Stimulated activated CD4-positive, alpha-beta T cell treated with anti-CD3 and anti-CD28 coated beads, Interleukin-1b, Interleukin-23, amount 100 ng/mL, for 4 hours (primary cell): ENCODE data around the gene CCDC134.
A peak's percentile ranks its signal among the peaks of the same experiment; 100 is the strongest.

Experiments
- DNase-seq, 2 donors: peaks; one replicate each; pipeline ENCODE4 v3.0.0-alpha.2; 2020; ENCODE audit warnings: low read depth in 2 of 2

The CCDC134 gene

DNA sequence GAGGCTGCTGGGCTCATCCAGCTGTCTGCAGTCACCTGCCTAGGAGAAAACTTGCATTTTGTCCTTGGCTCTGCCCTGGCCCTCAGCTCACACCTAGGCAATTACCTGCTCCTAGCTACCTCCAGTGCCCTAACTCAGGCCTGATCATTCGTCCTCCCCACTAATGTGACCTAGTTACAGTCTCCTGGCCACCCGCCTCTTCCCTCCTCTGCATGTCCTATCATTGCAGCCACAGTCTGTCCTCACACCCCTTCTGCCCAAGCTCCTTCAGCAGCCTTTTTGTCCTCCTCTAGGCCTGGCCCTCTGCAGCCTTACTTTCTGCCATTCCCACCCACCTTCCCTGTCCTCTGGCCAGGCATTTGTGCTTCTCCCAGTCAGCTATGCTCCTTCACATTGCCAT is 17.7 kb upstream of the CCDC134 start:
- no peak for DNase-seq

DNA sequence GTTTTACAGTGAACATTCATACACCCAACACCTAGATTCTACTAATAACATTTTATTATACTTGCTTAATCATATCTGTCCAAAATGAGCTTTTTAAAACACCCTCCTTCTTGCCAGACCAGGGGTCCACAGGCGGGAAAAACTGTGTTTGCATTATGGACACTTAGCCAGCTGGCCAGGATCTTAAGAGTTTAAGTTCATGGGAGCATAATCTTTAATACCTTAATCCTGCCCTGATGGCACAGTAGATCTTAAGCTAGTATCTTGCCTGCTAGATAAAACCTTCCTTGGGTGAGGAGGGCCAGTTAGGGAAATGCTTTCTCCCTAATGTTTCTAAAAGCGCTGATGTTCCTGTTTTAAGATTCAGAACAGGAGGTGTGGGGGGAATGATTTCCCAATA is 13.1 kb upstream of the CCDC134 start:
- DNase-seq = no peak

DNA sequence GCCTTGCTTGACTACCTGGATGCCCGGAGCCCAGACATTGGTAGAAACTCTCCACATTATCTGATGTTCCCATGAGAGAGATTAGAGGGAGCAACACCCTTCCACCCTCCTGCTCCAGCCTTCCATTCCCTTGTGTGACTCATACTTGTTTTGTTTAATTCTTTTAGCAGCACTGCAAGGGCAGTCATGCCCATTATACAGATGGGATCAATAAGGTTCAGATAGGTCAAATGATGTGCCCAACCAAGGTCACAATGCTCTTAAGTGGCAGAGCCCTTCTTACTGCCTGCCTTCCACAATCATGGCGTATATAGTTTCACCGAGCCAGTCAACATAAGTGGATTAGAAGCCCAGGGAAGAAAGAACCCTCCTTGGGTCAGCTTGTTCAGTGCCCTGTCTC is 6.6 kb upstream of the CCDC134 start:
- no peak for DNase-seq

DNA sequence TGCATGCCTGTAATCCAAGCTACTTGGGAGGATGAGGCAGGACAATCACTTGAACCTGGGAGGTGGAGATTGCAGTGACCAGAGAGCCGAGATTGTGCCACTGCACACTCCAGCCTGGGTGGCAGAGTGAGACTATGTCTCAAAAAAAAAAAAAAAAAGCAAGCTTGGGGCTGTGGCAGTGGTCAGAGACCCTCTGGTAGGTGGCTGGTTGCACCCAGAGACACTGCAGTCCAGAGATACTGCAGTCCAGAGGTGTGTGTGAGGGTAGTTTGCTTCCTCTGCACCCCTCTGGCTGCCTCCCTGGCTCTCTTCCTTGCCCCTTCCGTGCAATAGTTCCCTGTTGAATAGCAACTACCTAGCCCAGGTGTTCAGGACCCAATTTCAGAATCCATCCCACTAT is 1.7 kb upstream of the CCDC134 start:
- no peak for DNase-seq

DNA sequence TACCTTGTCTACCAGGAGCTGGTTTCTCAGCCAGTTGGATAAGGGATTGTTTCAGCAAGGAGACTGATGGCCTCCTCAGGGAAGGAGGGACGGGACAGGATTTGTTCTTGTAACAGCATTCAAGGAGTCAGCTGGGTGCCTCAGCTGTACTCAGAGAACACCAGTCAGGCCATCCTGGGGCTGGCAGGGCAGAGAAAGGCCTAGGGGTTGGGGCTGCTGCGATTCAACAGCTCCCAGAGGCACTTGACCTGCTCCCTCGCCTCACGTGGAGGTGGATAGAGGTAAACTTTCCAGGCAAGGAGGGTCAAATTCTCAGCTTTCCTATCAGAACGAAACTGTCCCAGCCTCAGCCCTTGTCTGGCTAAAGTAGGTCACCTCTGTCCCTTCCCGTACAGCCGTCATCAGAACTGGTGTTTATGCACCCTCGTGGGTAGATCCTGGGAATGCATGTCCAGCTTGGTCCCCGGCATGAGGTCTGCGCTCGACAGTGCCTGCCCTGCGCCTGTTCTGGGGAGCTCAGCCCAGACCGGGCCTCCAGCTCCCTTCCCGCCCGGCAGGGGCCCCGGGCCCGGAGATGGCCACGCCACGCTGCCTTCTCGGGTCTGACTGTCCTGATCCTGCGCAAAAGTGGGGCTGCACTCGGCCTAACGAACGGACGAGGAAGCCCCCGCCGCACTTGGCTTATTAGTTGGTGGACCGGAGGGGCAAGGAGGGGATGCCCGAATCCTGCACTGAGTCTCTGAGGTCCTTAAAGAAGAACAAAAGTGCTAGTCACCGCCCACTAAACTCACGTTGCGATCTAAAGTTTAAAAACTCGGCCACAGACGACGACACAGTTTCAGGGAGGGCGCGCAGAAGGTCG is 762 bp upstream of the CCDC134 start:
- DNase-seq = no peak

DNA sequence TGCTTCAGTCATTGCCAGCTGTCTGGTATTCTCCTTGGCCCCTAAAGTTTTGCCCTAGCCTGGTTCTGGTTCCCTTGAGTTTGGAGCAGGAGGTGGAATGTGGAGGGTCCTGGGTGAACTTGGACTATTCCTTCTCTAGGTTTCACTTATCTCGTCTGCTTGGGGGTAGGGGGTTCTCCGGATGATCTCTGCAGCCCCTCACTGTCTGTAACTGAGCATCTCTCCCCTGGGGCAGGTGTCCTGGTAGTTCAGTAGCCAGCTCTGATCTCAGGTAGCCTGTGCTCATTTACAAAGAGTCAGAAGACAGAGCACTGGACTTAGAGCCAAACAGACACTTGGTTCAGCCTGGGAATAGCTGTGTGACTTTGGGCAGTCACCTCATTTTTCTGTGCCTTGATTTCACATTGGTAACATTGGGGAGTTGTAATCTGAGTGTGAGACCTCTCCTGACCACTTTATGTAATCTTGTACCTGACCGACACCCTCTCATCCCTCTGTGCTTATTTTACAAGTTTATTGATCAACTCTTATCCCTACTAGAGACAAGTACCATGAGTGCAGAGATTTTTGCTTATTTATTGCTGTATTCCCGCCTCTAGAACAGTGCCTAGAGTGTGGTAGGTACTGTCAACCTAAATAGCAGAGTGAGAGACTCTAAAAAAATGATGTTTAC is 804 bp downstream of the CCDC134 start:
- DNase-seq = no peak

DNA sequence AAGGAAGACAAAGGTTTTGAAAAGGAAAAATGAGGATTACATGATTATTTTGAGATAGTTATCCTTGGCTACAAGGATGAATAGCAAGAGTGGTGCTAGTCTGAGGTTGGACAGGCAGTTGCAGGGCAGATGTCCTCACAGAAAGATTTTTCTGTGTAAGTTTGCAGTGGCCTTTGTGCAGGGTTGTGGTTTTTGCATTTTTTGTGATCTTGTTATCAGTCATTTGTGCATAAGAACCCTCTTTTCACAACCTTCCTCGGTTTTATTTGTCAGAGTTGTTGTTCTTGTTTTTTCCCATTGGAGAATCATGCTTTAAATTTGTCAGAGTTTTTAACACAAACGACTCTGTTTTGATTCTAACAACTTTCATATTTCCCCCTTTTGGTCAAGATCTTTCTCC is 1.4 kb downstream of the CCDC134 start:
- DNase-seq = no peak

DNA sequence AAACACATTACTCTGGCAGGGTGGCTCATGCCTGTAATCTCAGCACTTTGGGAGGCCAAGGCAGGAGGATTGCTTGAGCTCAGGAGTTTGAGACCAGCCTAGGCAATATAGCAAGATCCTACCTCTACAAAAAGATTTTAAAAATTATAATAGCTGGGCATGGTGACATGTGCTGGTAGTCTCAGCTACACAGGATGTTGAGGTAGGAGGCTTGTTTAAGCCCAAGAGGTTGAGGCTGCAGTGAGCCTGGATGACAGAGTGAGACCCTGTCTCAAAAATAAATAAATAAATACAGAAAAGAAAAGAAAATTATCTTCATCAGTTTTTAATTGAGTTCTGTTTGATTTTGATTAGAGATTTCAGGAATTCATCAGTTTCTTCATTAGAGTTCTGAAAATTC is 5.2 kb downstream of the CCDC134 start:
- DNase-seq = no peak

DNA sequence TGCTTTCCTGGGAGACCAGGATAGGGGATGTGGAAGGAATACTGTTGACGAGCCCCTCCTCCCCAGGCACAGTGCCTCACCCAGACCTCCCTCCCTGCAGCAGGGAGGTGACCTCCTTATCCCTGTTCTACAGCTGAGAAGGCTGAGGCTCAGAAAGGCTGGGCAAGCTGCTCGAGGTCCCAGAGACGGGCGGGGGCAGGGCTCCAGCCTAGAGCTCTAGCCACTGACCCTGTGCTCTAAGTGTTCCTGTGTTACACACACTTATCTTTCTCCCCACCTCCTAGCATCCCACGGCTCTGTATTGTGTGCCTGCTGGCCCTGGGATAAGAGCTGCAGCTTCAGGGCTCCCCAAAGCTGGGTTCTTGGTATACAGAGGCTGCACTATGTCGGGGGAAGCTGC is 7.9 kb downstream of the CCDC134 start:
- DNase-seq = no peak

DNA sequence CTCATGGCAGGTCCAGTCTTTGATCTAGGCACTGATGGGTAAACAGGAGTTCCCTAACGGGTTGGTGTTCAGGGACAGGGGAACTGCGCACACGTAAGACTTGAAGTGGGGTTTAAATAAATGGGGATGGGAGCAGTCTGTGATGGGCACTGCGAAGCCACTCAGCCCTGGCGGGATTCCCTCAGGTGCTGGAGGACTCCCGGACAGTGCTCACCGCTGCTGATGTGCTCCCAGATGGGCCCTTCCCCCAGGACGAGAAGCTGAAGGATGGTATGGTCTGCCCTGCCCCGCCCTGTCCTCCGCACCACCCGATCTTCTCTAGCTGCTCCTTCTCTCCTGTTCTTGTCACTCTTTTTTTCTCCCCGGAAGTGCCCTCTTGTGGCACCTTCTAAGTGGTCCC is 9.5 kb downstream of the CCDC134 start:
- DNase-seq = no peak

DNA sequence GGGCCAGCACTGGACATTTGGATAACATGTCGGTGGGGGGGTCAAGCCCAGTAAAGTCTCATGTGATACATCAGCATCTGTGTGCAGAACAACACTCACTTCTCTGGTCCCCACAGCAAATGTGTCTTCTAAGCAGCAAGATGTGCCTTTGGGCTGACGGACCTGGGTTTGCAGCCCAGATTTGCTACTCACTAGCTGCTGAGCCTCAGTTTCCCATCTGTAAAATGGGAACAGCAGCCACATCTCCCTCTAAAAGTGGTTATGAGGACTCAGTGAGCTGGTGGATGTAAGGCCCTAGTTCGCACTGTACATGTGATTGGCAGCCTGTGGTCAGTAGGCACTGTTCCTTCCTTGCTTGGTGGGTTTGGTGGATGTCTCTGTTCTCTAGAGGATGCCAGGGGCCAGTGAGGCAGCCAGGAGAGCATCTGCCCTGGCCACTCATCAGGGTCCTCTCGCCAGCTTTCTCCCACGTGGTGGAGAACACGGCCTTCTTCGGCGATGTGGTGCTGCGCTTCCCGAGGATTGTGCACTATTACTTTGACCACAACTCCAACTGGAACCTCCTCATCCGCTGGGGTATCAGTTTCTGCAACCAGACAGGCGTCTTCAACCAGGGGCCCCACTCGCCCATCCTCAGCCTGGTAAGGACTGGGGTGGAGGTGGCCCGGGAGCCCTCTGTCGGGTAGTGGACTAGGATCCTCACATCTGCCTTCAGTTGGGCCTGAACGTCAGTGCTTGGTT is 12.5 kb downstream of the CCDC134 start:
- no peak for DNase-seq

DNA sequence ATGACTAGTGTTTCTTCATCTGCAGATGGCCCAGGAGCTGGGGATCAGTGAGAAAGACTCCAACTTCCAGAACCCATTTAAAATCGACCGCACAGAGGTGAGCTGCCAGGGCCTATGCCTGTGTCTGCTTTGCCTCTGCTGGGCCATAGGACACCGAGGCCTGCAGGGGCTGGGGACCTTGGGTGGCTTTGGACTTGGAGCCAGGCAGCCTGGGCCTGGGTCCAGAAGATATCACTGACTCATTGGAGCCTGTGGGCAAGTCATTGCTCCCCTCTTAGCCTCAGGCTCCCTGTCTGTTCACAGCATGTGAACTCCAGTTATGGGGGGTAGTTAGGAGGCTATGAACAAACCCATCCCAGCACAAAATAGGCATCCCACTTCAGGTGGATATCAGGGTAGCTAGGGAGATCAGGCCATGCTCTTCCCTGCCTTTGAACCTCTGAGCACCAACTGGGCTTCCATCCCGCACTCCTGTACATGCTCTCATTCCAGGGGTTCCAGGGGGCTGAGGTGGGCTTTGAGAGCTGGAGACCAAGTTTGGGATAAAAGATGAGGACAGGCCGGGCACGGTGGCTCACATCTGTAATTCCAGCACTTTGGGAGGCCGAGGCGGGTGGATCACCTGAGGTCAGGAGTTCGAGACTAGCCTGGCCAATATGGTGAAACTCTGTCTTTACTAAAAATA is 13.4 kb downstream of the CCDC134 start:
- DNase-seq = no peak

DNA sequence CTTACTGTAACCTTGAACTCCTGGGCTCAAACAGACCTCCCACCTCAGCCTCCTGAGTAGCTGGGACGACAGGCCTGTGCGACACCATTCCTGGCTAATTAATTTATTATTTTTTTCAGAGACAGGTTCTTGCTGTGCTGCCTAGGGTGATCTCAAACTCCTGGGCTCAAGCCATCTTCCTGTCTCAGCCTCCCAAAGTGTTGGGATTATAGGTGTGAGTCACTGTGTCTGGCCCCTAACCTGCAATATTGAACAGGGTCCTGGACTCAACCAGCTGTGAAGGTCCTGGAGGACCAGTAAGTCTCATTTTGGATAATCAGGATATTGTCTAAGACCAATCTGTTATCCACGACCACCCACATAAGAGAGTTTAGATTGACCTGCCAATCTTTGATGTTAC is 15.2 kb downstream of the CCDC134 start:
- no peak for DNase-seq

DNA sequence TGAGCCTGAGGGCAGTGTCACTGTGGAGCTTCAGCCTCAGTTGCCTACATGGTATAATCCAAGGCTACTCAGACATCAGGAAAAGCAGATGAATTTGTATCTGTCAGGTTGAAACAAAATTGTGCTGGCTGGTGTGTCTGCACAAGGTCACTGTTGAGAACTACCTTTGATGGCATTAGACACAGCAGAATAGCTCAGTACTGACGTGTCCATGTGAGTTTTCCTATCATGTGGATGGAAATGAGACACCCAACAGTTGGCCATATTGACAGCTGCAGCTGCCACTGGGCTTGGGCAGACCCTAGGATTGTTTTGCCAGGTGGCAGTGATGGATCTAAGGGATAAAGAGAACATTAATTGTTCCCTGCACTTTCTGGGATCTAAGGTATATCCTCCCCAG is 15.8 kb downstream of the CCDC134 start:
- DNase-seq = no peak

DNA sequence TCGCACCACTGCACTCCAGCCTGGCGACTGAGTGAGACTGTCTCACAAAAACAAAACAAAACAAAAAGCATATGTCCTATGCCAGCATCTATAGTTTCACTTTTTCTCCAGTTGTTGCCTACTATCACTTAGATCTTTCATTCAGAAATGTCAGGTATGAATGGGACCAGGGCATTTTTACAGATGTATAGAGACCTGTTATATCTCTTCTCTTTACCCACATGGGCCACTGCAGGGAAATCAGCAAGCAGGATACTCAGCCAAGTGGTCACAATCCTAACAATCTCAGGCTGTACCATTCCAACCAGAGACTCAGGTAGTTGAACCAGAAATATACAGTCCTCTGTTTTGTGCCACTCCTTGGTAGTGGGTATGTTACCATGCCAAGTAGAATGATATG is 16.4 kb downstream of the CCDC134 start:
- no peak for DNase-seq

DNA sequence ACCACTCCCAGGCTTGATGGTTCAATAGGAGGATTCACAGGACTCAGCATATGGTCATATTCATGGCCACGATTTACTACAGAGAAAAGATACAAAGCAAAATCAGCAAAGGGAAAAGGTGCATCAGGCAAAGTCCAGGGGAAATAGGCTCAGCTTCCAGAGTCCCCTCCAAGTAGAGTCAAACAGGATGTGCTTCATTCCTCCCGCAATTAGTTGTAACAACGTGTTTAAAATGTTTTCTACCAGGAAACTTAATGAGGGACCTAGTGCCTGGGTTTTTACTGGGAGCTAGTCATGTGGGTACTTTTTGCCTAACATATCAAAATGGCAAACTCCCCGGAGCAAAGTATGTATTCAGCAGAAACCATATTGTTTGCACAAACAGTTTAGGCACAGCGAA is 17.5 kb downstream of the CCDC134 start:
- DNase-seq = no peak

DNA sequence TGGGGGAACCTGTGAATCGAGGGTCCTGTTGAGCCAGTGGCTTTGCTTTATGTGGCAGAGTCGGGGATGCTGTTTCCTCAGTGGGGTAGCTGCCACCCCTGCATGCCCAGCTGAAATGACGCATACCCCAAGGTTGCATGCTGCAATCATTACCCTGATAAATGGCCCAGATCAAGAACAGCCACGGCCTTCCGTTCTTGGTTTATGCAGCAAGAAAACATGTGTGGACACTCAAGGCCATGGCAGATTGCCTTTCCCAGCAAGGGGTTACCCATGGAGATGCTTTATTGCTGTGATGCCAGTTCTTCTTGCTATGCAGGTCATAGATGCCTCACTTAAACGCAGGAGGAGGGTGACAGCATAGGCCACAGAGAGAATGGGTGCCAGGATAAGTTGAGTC is 18.1 kb downstream of the CCDC134 start:
- DNase-seq = no peak

DNA sequence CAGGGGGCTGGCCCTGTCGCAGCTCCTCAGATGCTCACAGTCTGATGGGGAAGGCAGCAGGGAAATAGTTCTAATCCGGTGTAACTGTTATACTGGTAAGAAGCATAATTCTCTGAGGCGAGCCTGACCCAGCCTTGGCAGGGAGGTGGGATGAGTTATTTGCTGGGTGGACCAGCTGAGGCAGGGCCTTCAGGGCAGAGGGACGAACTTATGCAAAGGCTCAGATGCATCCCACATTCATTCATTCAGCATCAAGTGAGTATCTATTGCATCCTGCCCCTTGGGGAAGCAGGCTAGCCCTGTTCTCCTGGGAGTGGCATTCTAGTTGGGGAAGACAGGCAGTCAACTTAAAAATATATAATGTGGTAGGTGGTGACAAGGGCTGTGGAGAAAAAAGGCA is 18.8 kb downstream of the CCDC134 start:
- DNase-seq = no peak

DNA sequence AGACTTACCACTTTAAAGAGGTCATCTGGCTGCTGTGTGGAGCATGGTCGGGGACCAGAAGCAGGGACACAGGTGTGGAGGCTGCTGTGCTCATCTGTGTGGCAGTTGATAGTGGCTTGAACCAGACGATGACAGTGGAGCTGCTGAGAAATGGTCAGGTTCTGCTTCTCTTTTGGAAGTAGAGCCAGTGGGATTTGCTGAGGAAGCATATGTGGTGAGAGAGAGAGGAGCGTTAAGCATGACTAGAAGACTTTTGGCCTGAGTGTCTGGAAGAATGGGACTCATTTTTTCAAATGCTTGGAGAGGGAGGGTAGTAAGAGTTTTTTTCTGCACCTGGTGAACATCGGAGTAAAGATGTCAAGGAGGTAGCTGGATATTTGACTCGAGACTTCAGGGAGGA is 20.0 kb downstream of the CCDC134 start:
- no peak for DNase-seq

DNA sequence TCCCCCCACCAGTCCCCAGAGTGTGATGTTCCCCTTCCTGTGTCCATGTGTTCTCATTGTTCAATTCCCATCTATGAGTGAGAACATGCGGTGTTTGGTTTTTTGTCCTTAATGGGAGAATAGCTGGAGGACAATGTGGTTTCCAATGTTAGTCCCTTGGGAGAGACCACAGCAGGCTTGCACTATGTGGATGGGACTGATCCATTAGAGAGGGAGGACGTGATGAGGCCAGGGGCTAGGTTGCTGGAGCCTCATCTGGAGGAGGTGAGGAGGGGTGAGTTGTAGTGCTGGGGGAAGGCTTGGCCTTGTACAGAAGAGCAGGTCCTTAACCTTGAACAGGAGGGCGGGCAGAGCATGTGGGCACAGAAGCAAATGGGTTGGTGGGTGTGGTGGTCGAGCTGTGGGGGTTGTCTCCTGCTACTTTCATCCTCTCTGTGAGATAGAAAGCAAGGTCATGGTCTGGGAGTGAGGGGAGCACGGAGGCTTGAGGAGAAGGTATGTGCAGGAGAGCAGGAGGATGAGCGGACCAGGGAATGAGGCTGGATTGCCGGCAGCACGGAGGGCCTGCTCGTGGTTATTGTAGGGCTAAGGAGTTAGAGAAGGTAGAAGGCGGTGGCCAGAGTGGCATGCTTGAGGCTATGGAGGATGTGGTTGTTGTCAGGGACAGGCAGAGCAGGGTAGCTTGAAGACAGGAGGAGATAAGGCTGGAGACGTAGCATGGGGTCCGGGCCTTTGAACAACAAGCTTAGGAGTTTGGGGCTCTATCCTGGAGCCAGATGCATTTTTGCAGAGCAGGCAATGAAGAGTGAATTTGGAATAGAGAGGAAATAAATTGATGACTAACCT is 21.2 kb downstream of the CCDC134 start:
- no peak for DNase-seq

DNA sequence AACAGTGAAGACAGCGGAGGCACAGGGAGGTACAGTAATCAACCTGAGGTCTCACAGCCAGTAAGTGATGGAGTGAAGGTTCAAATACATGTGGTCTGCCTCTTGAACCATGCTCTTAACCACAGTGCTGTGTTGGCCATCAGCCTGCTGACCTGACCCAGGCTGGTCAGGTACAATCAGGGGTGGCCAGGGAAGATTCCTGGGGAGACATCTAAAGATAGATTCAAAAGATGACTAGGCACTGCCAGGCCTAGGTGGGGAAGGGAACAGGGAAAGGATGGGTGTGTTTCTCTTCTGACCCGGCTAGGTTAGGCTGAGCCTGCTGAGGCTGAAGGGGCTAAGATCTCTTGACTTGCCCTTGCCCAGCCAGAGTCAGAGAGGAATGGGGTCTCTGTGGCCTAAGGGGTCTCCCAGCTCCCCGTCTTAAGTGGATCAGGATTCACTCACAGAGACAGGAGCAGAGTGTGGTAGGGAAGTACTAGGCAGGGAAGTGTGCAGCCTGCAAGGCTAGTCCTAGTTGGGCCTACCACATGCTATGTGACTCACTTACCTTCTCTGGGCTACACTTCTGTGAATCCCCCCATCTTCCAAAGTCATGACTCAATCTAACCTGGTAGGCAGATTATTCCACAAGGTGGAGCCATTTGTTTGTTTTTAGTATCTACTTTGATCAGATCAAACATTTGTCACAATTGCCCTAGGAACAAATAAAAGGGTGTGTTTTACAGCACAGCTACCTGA is 22.0 kb downstream of the CCDC134 start:
- peak in 1 of 2 donors; percentile 46 for DNase-seq
